Suprapubic skin (tissue), 4 donors: Measurements from ENCODE around the gene MPC2.
"Not testable (repeated sequence)": the region's sequence is repeated elsewhere in the genome, so short reads cannot be mapped to it uniquely, and the experiment has no call there.

Source experiments
- CTCF ChIP-seq, 2 donors: fragments of 200-600 bp in 1 of 2; fragments of 450-650 bp in 1 of 2; sonication (generic) in 1 of 2; IDR thresholded peaks; one replicate each; pipeline ENCODE4 v1.5.1; 2016 to 2019; ENCODE audit warnings: antibody characterized with exemption in 2 of 2, mild to moderate bottlenecking in 1 of 2, moderate library complexity in 1 of 2
- EP300 ChIP-seq: sonication (generic); formaldehyde crosslinking; IDR thresholded peaks from one replicate; pipeline ENCODE4 v1.6.1; 2017; ENCODE audit warnings: antibody characterized with exemption
- POLR2A ChIP-seq, 2 donors: fragments of 450-650 bp; IDR thresholded peaks; one replicate each; pipeline ENCODE4 v1.6.1; 2017; ENCODE audit warnings: antibody characterized with exemption in 2 of 2, mild to moderate bottlenecking in 2 of 2, moderate library complexity in 2 of 2
- POLR2AphosphoS5 ChIP-seq, 3 donors: sonication (generic); formaldehyde crosslinking; IDR thresholded peaks; one replicate each; pipeline ENCODE4 v1.6.1; 2017; ENCODE audit warnings: antibody characterized with exemption in 3 of 3

DNA sequence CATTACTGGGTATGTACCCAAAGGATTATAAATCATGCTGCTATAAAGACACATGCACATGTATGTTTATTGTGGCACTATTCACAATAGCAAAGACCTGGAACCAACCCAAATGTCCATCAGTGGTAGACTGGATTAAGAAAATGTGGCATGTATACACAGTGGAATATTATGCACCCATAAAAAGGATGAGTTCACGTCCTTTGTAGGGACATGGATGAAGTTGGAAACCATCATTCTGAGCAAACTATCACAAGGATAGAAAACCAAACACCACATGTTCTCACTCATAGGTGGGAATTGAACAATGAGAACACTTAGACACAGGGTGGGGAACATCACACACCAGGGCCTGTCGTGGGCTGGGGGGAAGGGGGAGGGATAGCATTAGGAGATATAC lies 49.7 kb downstream of the MPC2 start:
- not testable (repeated sequence) for TF ChIP-seq CTCF (IDR thresholded peaks at IDR 0.05); POLR2AphosphoS5 (IDR thresholded peaks at IDR 0.05); POLR2A (IDR thresholded peaks at IDR 0.05); EP300
